DND-41 (cell line): ENCODE data around the gene PLD1.

Source experiments
- CTCF ChIP-seq: IDR thresholded peaks from 2 replicates; pipeline ENCODE4 v1.5.1; 2012; ENCODE audit warnings: borderline replicate concordance, low read length, moderate library complexity, mild to moderate bottlenecking; ENCODE audit not compliant: poor library complexity, severe bottlenecking; ENCODE audit errors: extremely low read depth
- EZH2 ChIP-seq: IDR thresholded peaks from 3 replicates; pipeline ENCODE4 v1.6.1; 2012; ENCODE audit warnings: borderline replicate concordance, low read depth, mild to moderate bottlenecking, moderate library complexity, low read length, inconsistent platforms; ENCODE audit not compliant: severe bottlenecking

- TF ChIP-seq EZH2, result no peak
- no peak for TF ChIP-seq CTCF
Measured at GRCh38 chr3:171830518-171830875, 20.2 kb upstream of the PLD1 start.
